ENCODE measurements around the gene ANK3.

ANK3 gene

GRCh38 chr10:60235001-60235400, 154.7 kb downstream of the ANK3 start:
- no peak overlapping the region for H3K27ac Mint-ChIP-seq
- H3K4me1 Mint-ChIP-seq (ENCODE audit: low read depth): peaks cover 47% of the 10 kb centered on the region
- no peaks in the 10 kb centered on the region for H3K9me3 Mint-ChIP-seq
- H3K4me3 Mint-ChIP-seq: no peak overlapping the region
- no peaks in the 10 kb centered on the region for H3K36me3 Mint-ChIP-seq (ENCODE audit: low read depth)
- H3K27me3 Mint-ChIP-seq: no peaks in the 10 kb centered on the region
- intact Hi-C loops (cut with micrococcal nuclease): loop anchor here (10.0 kb wide), 1 partner anchor 1250 kb away; no protein-coding TSS in a partner anchor

- no peak overlapping the region for H3K4me3 Mint-ChIP-seq
- H3K27me3 Mint-ChIP-seq: no peaks in the 10 kb centered on the region
- H3K4me1 Mint-ChIP-seq (ENCODE audit: low read depth): peaks cover 46% of the 10 kb centered on the region
- H3K36me3 Mint-ChIP-seq (ENCODE audit: low read depth): no peaks in the 10 kb centered on the region
- intact Hi-C loops (cut with micrococcal nuclease): loop anchor here (10.0 kb wide), 1 partner anchor 1250 kb away; no protein-coding TSS in a partner anchor
- H3K9me3 Mint-ChIP-seq: no peaks in the 10 kb centered on the region
- no peak overlapping the region for H3K27ac Mint-ChIP-seq
Observed at GRCh38 chr10:60234551-60234950, 155.1 kb downstream of the ANK3 start.

- Mint-ChIP-seq H3K36me3 (ENCODE audit: low read depth) (no peaks in the 10 kb centered on the region), H3K9me3 (no peaks in the 10 kb centered on the region), H3K27me3 (no peaks in the 10 kb centered on the region), H3K27ac (no peak overlapping the region), H3K4me1 (ENCODE audit: low read depth) (peaks cover 12% of the 10 kb centered on the region), H3K4me3 (no peak overlapping the region)
- intact Hi-C loops (cut with micrococcal nuclease): loop anchor here (10.0 kb wide), 1 partner anchor 1254 kb away; no protein-coding TSS in a partner anchor
Observed at GRCh38 chr10:60230892-60231291, 158.8 kb downstream of the ANK3 start.

GRCh38 chr10:60224066-60224705, 165.5 kb downstream of the ANK3 start:
- H3K36me3 Mint-ChIP-seq (ENCODE audit: low read depth): no peaks in the 10 kb centered on the region
- H3K27me3 Mint-ChIP-seq: no peaks in the 10 kb centered on the region
- H3K4me1 Mint-ChIP-seq (ENCODE audit: low read depth): no peaks in the 10 kb centered on the region
- H3K27ac Mint-ChIP-seq: no peak overlapping the region
- no peak overlapping the region for H3K4me3 Mint-ChIP-seq
- H3K9me3 Mint-ChIP-seq: no peaks in the 10 kb centered on the region
- intact Hi-C loops (cut with micrococcal nuclease): no loop called here

- no peak overlapping the region for H3K27ac Mint-ChIP-seq
- no peaks in the 10 kb centered on the region for H3K9me3 Mint-ChIP-seq
- no peaks in the 10 kb centered on the region for H3K36me3 Mint-ChIP-seq (ENCODE audit: low read depth)
- intact Hi-C loops (cut with micrococcal nuclease): no loop called here
- H3K4me3 Mint-ChIP-seq: no peak overlapping the region
- no peaks in the 10 kb centered on the region for H3K27me3 Mint-ChIP-seq
- no peaks in the 10 kb centered on the region for H3K4me1 Mint-ChIP-seq (ENCODE audit: low read depth)
Observed at GRCh38 chr10:60222047-60222446, 167.6 kb downstream of the ANK3 start.

- intact Hi-C loops (cut with micrococcal nuclease): no loop called here
- Mint-ChIP-seq H3K9me3 (no peaks in the 10 kb centered on the region), H3K4me3 (no peak overlapping the region)
Observed at GRCh38 chr10:60212195-60212594, 177.5 kb downstream of the ANK3 start.

DNA sequence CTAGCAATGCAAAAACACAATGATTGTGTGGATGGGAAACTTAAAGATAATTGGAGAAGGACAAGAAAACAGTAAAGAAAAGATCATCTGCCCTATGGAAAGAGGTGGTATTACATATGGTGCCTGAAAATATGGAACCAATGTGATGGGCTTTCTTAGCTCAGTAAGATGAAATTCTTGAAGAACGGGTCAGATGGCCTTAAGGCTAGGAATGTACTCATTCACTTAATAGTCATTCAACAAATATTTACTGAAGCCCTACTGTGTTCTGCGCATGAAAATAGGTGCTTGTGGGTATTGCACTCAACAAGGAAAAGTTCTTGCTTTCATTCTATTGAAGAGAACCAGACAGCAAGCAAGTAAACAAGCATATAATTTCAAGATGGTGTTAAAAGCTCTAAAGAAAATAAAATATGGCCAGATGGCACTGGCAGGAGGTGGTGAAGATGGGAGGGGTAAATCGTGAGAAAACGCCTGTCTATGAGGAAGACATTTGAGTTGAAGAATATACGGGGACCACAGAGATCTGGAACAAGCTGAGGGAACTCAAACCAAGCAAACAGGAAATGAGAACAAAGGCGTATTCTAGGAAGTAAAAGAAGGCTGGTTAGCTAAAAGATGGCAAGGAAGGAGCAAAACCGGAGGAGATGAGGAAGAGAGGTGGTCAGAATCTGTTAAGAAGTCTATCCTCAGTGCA, 179.7 kb downstream of the ANK3 start:
- intact Hi-C loops (cut with micrococcal nuclease): loop anchor here (5.0 kb wide), 2 partner anchors 437 to 583 kb away; no protein-coding TSS in a partner anchor
- peak overlapping the region; percentile 8 for H3K27ac Mint-ChIP-seq
- peaks cover 14% of the 10 kb centered on the region for H3K4me1 Mint-ChIP-seq (ENCODE audit: low read depth)
- H3K27me3 Mint-ChIP-seq: no peaks in the 10 kb centered on the region
- no peaks in the 10 kb centered on the region for H3K9me3 Mint-ChIP-seq
- H3K36me3 Mint-ChIP-seq (ENCODE audit: low read depth): no peaks in the 10 kb centered on the region
- H3K4me3 Mint-ChIP-seq: no peak overlapping the region

More at GRCh38 chr10:60212195-60212594, 177.5 kb downstream of the ANK3 start:
- Mint-ChIP-seq H3K36me3 (ENCODE audit: low read depth) (no peaks in the 10 kb centered on the region), H3K27me3 (no peaks in the 10 kb centered on the region), H3K27ac (no peak overlapping the region), H3K4me1 (ENCODE audit: low read depth) (peaks cover 14% of the 10 kb centered on the region)

DNA sequence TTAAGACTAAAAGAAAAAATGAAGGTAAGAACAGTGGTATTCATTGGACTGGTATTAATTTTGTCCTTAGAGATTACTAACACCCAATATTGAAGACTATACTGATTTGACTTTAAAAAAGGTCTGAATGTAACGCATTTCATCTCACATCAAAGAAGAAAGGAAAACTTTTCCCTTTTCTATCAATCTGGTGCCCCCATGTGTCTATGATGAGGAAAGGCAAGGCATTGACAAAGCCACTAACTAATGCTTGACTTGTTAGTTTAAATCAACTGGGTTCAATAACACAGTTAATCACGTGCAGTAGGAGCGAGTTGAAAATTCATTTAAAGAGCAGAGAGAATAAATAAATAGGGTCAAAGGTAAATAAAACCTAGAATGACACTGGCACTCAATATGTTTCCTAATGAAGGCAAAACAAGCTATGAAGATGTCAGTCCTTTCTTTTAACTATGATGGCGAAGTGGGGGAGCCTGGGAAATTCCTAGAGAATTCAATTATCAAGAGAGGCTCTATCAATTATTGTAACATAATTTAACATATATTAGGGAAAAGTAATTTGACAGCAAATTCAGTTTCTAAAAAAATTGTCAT, 180.9 kb downstream of the ANK3 start:
- H3K27me3 Mint-ChIP-seq: no peaks in the 10 kb centered on the region
- no peaks in the 10 kb centered on the region for H3K9me3 Mint-ChIP-seq
- intact Hi-C loops (cut with micrococcal nuclease): loop anchor here (5.0 kb wide), 2 partner anchors 439 to 581 kb away; no protein-coding TSS in a partner anchor
- H3K36me3 Mint-ChIP-seq (ENCODE audit: low read depth): no peaks in the 10 kb centered on the region
- H3K27ac Mint-ChIP-seq: no peak overlapping the region
- H3K4me1 Mint-ChIP-seq (ENCODE audit: low read depth): peaks cover 14% of the 10 kb centered on the region
- H3K4me3 Mint-ChIP-seq: no peak overlapping the region

- no peaks in the 10 kb centered on the region for H3K9me3 Mint-ChIP-seq
- no peaks in the 10 kb centered on the region for H3K27me3 Mint-ChIP-seq
- intact Hi-C loops (cut with micrococcal nuclease): loop anchor here (5.0 kb wide), 2 partner anchors 439 to 581 kb away; no protein-coding TSS in a partner anchor
- H3K4me1 Mint-ChIP-seq (ENCODE audit: low read depth): peaks cover 14% of the 10 kb centered on the region
- no peak overlapping the region for H3K27ac Mint-ChIP-seq
- no peaks in the 10 kb centered on the region for H3K36me3 Mint-ChIP-seq (ENCODE audit: low read depth)
- H3K4me3 Mint-ChIP-seq: no peak overlapping the region
Observed at GRCh38 chr10:60207894-60208293, 181.8 kb downstream of the ANK3 start.

- Mint-ChIP-seq H3K4me3 (no peak overlapping the region), H3K4me1 (ENCODE audit: low read depth) (peaks cover 8% of the 10 kb centered on the region), H3K27ac (no peak overlapping the region), H3K27me3 (no peaks in the 10 kb centered on the region), H3K9me3 (no peaks in the 10 kb centered on the region), H3K36me3 (ENCODE audit: low read depth) (no peaks in the 10 kb centered on the region)
- intact Hi-C loops (cut with micrococcal nuclease): loop anchor here (5.0 kb wide), 2 partner anchors 441 to 579 kb away; no protein-coding TSS in a partner anchor
Observed at GRCh38 chr10:60206735-60207134, 182.9 kb downstream of the ANK3 start.

- H3K9me3 Mint-ChIP-seq: no peaks in the 10 kb centered on the region
- intact Hi-C loops (cut with micrococcal nuclease): loop anchor here (5.0 kb wide), 2 partner anchors 442 to 578 kb away; no protein-coding TSS in a partner anchor
- no peaks in the 10 kb centered on the region for H3K27me3 Mint-ChIP-seq
- no peak overlapping the region for H3K4me3 Mint-ChIP-seq
- no peak overlapping the region for H3K27ac Mint-ChIP-seq
- peaks cover 8% of the 10 kb centered on the region for H3K4me1 Mint-ChIP-seq (ENCODE audit: low read depth)
- no peaks in the 10 kb centered on the region for H3K36me3 Mint-ChIP-seq (ENCODE audit: low read depth)
Observed at GRCh38 chr10:60205741-60206140, 183.9 kb downstream of the ANK3 start.

- Mint-ChIP-seq H3K4me3 (no peak overlapping the region), H3K4me1 (ENCODE audit: low read depth) (no peaks in the 10 kb centered on the region), H3K27ac (no peak overlapping the region), H3K27me3 (no peaks in the 10 kb centered on the region), H3K9me3 (no peaks in the 10 kb centered on the region), H3K36me3 (ENCODE audit: low read depth) (no peaks in the 10 kb centered on the region)
- intact Hi-C loops (cut with micrococcal nuclease): loop anchor here (1.0 to 5.0 kb wide), 2 partner anchors 92 to 230 kb away; no protein-coding TSS in a partner anchor
Observed at GRCh38 chr10:60203993-60204618, 185.6 kb downstream of the ANK3 start.

- H3K27ac Mint-ChIP-seq: no peak overlapping the region
- H3K36me3 Mint-ChIP-seq (ENCODE audit: low read depth): no peaks in the 10 kb centered on the region
- H3K4me1 Mint-ChIP-seq (ENCODE audit: low read depth): no peaks in the 10 kb centered on the region
- no peaks in the 10 kb centered on the region for H3K27me3 Mint-ChIP-seq
- H3K9me3 Mint-ChIP-seq: no peaks in the 10 kb centered on the region
- no peak overlapping the region for H3K4me3 Mint-ChIP-seq
- intact Hi-C loops (cut with micrococcal nuclease): loop anchor here (5.0 kb wide), 1 partner anchor 88 kb away; no protein-coding TSS in a partner anchor
Observed at GRCh38 chr10:60200682-60201053, 189.0 kb downstream of the ANK3 start.
